ENCODE measurements around the gene EEF1AKMT1.

GRCh38 chr13:20754009-20754408 lies 19.8 kb downstream of the EEF1AKMT1 start:
- TF ChIP-seq CTCF (IDR thresholded peaks at IDR 0.05) (no peak), POLR2A (IDR thresholded peaks at IDR 0.05) (no peak)

All from uterus (tissue), 2 donors.